ENCODE results near the gene CPD.

Gene CPD

DNA sequence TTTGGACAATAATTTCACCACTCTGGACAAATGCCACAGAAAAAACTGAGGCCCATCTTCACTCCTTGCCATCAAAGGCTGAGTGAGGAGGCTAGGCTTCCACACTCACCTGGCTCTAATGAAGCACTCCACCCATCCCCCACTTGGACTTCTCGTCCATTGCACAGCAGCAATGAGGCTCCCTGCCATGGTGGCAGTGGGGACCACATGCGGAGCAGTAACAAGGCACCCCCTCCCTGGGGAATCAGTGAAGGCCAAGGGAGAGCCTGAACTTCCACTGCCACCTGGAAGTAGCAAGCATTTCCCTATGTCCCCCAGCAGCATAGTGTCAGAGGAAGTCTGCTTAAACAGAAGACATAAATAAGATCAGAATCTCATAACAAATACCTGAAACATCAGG is 96.5 kb downstream of the CPD start:
- POLR2A ChIA-PET (ENCODE audit: low non-redundant PET) = no interaction called here
- CTCF ChIA-PET = no interaction called here
- TF ChIP-seq, protein P1, sequence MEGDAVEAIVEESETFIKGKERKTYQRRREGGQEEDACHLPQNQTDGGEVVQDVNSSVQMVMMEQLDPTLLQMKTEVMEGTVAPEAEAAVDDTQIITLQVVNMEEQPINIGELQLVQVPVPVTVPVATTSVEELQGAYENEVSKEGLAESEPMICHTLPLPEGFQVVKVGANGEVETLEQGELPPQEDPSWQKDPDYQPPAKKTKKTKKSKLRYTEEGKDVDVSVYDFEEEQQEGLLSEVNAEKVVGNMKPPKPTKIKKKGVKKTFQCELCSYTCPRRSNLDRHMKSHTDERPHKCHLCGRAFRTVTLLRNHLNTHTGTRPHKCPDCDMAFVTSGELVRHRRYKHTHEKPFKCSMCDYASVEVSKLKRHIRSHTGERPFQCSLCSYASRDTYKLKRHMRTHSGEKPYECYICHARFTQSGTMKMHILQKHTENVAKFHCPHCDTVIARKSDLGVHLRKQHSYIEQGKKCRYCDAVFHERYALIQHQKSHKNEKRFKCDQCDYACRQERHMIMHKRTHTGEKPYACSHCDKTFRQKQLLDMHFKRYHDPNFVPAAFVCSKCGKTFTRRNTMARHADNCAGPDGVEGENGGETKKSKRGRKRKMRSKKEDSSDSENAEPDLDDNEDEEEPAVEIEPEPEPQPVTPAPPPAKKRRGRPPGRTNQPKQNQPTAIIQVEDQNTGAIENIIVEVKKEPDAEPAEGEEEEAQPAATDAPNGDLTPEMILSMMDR (conservative IDR thresholded peaks at IDR 0.05; ENCODE audit: low read depth) = no peak
- H3K27ac ChIP-seq = no peak overlapping the region
- DNase-seq (ENCODE audit: low spot score) = no peak

DNA sequence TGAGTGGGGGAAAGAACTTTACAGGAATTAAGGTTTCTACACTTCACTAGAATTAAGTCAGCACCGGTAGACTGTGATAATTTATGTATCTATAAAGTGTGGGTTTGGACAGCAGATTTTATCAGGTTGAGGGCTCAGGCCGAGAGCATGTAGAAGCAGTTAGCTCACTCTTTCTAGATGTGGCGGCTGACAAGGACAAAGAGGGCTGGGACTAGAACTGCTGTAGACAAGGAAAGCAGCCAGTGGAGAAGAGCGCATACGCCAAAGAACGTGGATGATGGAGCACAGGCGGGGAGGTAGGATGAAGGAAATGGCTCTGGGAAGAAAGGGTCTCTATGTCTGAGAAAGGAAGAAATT is 98.0 kb downstream of the CPD start:
- peak overlapping the region; percentile 79 for H3K27ac ChIP-seq
- ChIA-PET CTCF (interaction anchor here (0.6 to 1.3 kb wide), 10 partner anchors 10 to 430 kb away, joined by 3 to 7 read pairs (median 3); no protein-coding TSS in a partner anchor), POLR2A (ENCODE audit: low non-redundant PET) (no interaction called here)
- peak; percentile 12 for DNase-seq (ENCODE audit: low spot score)
- TF ChIP-seq, protein P1 (conservative IDR thresholded peaks at IDR 0.05; ENCODE audit: low read depth) = no peak

DNA sequence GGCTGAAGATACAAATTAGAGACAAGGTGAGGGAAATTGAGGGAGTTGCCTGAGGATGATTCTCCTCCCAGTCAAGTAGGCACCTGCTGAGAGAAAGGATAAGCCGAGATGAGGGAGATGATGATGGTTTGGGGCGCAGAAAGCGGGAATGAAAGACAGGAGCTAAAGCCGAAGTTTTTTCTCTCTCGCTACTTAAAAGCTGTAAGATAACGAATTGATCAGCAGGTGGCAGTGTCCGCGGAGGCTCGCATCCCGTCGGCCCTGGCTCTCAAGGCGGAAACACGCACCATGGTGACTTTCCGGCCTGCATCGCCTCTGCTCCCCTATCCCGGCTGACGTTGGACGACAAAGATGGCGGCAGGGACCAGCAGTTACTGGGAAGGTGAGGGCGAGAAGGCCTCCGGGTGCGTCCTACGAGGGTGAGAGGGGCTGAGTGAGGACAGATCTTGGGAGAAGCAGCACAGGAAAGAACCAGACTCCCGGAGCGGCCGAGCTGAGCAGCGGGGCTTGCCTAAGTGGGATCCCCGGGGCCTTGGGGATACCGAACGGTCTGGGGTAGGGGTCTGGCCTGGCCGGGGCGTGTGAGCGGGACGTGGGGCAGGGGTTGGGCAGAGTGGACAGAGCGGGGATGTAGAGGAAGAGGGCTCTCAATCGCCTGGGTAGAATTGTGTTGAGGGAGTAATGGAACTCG is 98.5 kb downstream of the CPD start, which contains the start of gene GOSR1:
Gene GOSR1, plus strand, starts transcription at position 326 of the 691 bp plus-strand sequence. Its CDS starts 26 bp downstream, at position 352.
- ChIA-PET CTCF (interaction anchor here (0.6 to 1.3 kb wide), 12 partner anchors 11 to 431 kb away, joined by 3 to 7 read pairs (median 3); no protein-coding TSS in a partner anchor), POLR2A (ENCODE audit: low non-redundant PET) (no interaction called here)
- TF ChIP-seq, protein P1 (conservative IDR thresholded peaks at IDR 0.05; ENCODE audit: low read depth) = peak; percentile 83
- peak within 1 kb of the TSS; percentile 79 for H3K27ac ChIP-seq
- peak; percentile 91 for DNase-seq (ENCODE audit: low spot score)

DNA sequence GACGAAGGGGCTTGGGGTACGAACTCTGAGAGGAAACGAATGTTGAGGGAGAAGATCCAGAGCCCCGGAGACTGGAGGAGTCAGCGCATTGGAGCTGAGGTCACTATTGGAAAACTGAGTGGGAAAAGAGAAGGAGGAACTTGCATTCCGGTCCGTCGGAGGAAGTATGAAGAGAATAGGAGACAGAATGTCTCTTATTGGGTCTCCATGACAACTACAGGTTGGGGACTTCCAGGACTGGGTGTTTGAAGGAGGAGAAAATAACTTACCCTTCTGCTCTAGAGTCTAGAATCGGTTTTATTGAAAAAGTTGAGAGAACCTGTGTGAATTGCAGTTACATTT is 99.0 kb downstream of the CPD start:
- peak; percentile 20 for DNase-seq (ENCODE audit: low spot score)
- peak overlapping the region; percentile 79 for H3K27ac ChIP-seq
- TF ChIP-seq, protein P1 (conservative IDR thresholded peaks at IDR 0.05; ENCODE audit: low read depth) = no peak
- POLR2A ChIA-PET (ENCODE audit: low non-redundant PET) = no interaction called here
- CTCF ChIA-PET = interaction anchor here (0.6 to 1.3 kb wide), 5 partner anchors 11 to 353 kb away, joined by 3 to 7 read pairs (median 4); no protein-coding TSS in a partner anchor

DNA sequence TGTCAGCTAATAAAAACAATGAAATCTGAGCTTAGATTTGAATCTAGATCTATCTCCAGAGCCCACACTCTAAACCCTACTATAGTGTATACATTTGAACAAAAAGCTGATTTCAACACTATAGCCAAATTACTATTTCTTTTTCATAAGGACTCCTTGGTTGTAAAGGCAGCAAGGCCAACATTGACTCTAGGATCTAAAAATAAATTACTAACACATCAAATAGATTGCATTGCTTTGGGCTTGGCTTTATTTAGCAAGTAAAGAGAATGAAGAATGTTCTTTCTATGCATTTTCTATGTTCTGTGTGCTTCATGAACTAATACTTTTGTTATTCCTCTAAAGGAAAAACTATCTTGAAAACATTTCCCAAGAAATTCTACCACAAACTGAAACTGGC is 103.8 kb downstream of the CPD start:
- DNase-seq (ENCODE audit: low spot score) = no peak
- TF ChIP-seq, protein P1 (conservative IDR thresholded peaks at IDR 0.05; ENCODE audit: low read depth) = no peak
- CTCF ChIA-PET = interaction anchor here (0.6 kb wide), 1 partner anchor 109 kb away, joined by 5 read pairs; no protein-coding TSS in a partner anchor
- POLR2A ChIA-PET (ENCODE audit: low non-redundant PET) = no interaction called here
- no peak overlapping the region for H3K27ac ChIP-seq

DNA sequence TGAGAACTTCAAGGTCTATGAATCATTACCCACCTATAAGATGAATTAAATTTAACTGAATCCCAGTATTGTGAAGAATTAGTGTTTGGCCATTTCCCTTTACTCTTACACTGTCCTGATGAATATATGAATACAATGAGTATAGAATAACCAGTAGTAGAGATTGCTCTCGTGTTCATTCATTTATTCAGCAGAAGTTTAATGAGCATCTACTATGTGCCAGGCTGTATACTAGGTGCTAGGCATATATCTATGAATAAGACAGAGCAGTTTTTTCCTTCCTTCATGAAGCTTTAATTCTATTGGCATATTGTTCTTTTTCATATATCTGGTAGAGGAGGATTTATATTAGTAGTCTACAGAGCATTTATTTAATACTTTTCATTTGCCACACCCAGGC is 104.4 kb downstream of the CPD start:
- CTCF ChIA-PET = no interaction called here
- no peak for DNase-seq (ENCODE audit: low spot score)
- TF ChIP-seq, protein P1 (conservative IDR thresholded peaks at IDR 0.05; ENCODE audit: low read depth) = no peak
- POLR2A ChIA-PET (ENCODE audit: low non-redundant PET) = no interaction called here
- H3K27ac ChIP-seq = no peak overlapping the region

Data from RWPE1 (cell line).